Uterus (tissue), 2 donors: ENCODE results near the gene TMC2.

Source experiments
- CTCF ChIP-seq, 4 experiments: fragments of 200-600 bp in 2 of 4; fragments of 450-650 bp in 2 of 4; sonication (generic) in 2 of 4; IDR thresholded peaks; one replicate each; pipeline ENCODE4 v1.5.1; 2016 to 2019; ENCODE audit warnings: antibody characterized with exemption in 4 of 4, mild to moderate bottlenecking in 2 of 4, moderate library complexity in 1 of 4
- POLR2A ChIP-seq, 2 donors: fragments of 450-650 bp; IDR thresholded peaks; one replicate each; pipeline ENCODE4 v1.6.1; 2016; ENCODE audit warnings: antibody characterized with exemption in 2 of 2, mild to moderate bottlenecking in 1 of 2, moderate library complexity in 1 of 2

GRCh38 chr20:2538356-2538755, 2.0 kb downstream of the TMC2 start:
- TF ChIP-seq CTCF (IDR thresholded peaks at IDR 0.05) = no peak
- TF ChIP-seq POLR2A (IDR thresholded peaks at IDR 0.05) = no peak
